Progenitor cell of endocrine pancreas (in vitro differentiated cells): ENCODE results near the gene OR5A1. TPM values are rescaled to one million over a fixed set of nuclear protein-coding genes. Genes with fewer than 3 reads are reported as not detected.

Experiments used
- DNase-seq: peaks from one replicate; pipeline ENCODE4 v3.0.0; 2021; ENCODE audit warnings: low spot score; ENCODE audit not compliant: unreplicated experiment
- H3K27ac Mint-ChIP-seq: 2 replicates; pipeline ENCODE4 v1.8.0; 2021; ENCODE audit warnings: mild to moderate bottlenecking, moderate library complexity, mixed read lengths
- H3K27me3 Mint-ChIP-seq: 2 replicates; pipeline ENCODE4 v1.8.0; 2021; ENCODE audit warnings: mixed read lengths
- H3K36me3 Mint-ChIP-seq: 2 replicates; pipeline ENCODE4 v1.8.0; 2022; ENCODE audit warnings: mixed read lengths; ENCODE audit not compliant: insufficient read depth
- H3K4me1 Mint-ChIP-seq: 2 replicates; pipeline ENCODE4 v1.8.0; 2021; ENCODE audit warnings: low read depth, mixed read lengths
- H3K4me3 Mint-ChIP-seq: 2 replicates; pipeline ENCODE4 v1.8.0; 2021; ENCODE audit warnings: low read depth, mild to moderate bottlenecking, moderate library complexity, mixed read lengths
- H3K9me3 Mint-ChIP-seq: 2 replicates; pipeline ENCODE4 v1.8.0; 2021; ENCODE audit warnings: low read depth, mixed read lengths
- CTCF ChIP-seq: fragments of 200-600 bp; sonication (generic); IDR thresholded peaks from one replicate; pipeline ENCODE4 v1.5.0; 2021; ENCODE audit warnings: antibody characterized with exemption, mild to moderate bottlenecking; ENCODE audit not compliant: unreplicated experiment
- total RNA-seq: library from RNA; stranded (reverse); gene quantifications from 2 replicates; pipeline ENCODE4 v1.2.1, GENCODE V29; 2021

Gene OR5A1
- total RNA-seq, 1 donor from 2014 or later = not detected

DNA sequence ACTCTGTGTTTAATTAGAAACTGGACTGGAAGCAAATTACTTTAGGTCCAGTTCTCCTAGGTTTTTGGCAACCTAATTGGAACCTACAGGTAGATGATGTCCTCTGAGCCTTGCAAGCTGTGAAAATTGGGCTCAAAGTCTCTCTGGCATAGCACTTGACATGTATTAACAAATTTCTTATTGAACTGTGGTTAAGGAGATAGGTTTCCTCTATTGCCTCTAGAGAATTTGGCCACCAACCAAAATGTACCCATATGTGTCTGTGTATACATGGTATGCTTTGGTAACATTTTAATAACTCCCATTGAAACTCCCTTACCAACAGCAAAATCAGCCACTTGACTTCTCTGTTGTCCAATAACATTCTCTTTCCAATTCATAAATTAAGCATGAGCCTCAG is 36.7 kb downstream of the OR5A1 start, which contains the start of gene OR4D10:
Gene OR4D10, plus strand, starts transcription at position 301 of the 400 bp plus-strand sequence. CDS start 4,115 bp downstream, outside the sequence.
- Mint-ChIP-seq H3K9me3 (no peaks in the 10 kb centered on the region), H3K4me3 (no peak within 1 kb of the TSS), H3K27ac (no peak within 1 kb of the TSS), H3K36me3 (no peaks in the 10 kb centered on the region), H3K4me1 (no peaks in the 10 kb centered on the region), H3K27me3 (peaks cover 9% of the 10 kb centered on the region)
- DNase-seq = no peak
- no peak for TF ChIP-seq CTCF

GRCh38 chr11:59475176-59475575 is 38.9 kb downstream of the OR5A1 start:
- Mint-ChIP-seq H3K27ac (no peak overlapping the region), H3K27me3 (peaks cover 10% of the 10 kb centered on the region), H3K9me3 (no peaks in the 10 kb centered on the region), H3K4me3 (no peak overlapping the region), H3K36me3 (no peaks in the 10 kb centered on the region), H3K4me1 (no peaks in the 10 kb centered on the region)
- DNase-seq = no peak
- no peak for TF ChIP-seq CTCF

GRCh38 chr11:59479906-59480305 is 43.6 kb downstream of the OR5A1 start:
- Mint-ChIP-seq H3K27me3 (peaks cover 7% of the 10 kb centered on the region), H3K9me3 (no peaks in the 10 kb centered on the region), H3K27ac (no peak overlapping the region), H3K4me1 (no peaks in the 10 kb centered on the region), H3K36me3 (no peaks in the 10 kb centered on the region), H3K4me3 (no peak overlapping the region)
- TF ChIP-seq CTCF = no peak
- no peak for DNase-seq

DNA sequence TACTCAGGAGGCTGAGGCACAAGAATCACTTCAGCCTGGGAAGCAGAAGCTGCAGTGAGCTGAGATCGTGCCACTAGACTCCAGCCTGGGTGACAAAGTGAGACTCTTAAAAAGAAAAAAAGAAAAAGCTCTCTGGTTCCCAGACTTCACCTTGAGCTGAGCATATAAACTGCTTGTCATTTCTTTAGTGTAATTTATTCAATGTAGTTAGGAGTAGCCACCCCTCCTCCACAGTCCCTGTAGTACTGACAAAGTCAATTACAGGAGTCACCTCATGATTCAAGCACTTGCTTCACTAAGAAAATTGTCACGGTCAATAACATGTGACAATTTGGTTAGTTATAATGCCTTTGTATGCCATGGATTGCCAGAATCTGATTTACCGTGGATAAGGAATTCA is 44.1 kb downstream of the OR5A1 start:
- no peak for DNase-seq
- Mint-ChIP-seq H3K4me3 (no peak overlapping the region), H3K27me3 (peaks cover 4% of the 10 kb centered on the region), H3K9me3 (no peaks in the 10 kb centered on the region), H3K4me1 (no peaks in the 10 kb centered on the region), H3K36me3 (no peaks in the 10 kb centered on the region), H3K27ac (no peak overlapping the region)
- TF ChIP-seq CTCF = no peak

Other genes with a start within 250 kb of the OR5A1 start
- not detected in 2 replicates for gene MPEG1, start 223.5 kb upstream of the OR5A1 start, total RNA-seq
- not detected in 2 replicates for gene OR5AN1, start 77.6 kb upstream of the OR5A1 start, total RNA-seq
- not detected in 2 replicates for gene OR5A2, start 10.1 kb upstream of the OR5A1 start, total RNA-seq
- gene OR4D6, start 20.5 kb downstream of the OR5A1 start, total RNA-seq = not detected in 2 replicates
- not detected in 2 replicates for gene OR4D10, start 36.8 kb downstream of the OR5A1 start, total RNA-seq
- not detected in 2 replicates for gene OR4D11, start 67.1 kb downstream of the OR5A1 start, total RNA-seq
- gene OR4D9, start 75.1 kb downstream of the OR5A1 start, total RNA-seq = not detected in 2 replicates
- gene OSBP, start 179.3 kb downstream of the OR5A1 start, total RNA-seq = 42.7 and 46.1 TPM in 2 replicates
- 43.0 and 43.7 TPM in 2 replicates for gene PATL1, start 232.6 kb downstream of the OR5A1 start, total RNA-seq